ENCODE data around the gene SEMA4D. TPM values are rescaled to one million over a fixed set of nuclear protein-coding genes. Genes with fewer than 3 reads are reported as not detected.

SEMA4D gene
- total RNA-seq, 1 donor from 2014 or later = 55.4 TPM

DNA sequence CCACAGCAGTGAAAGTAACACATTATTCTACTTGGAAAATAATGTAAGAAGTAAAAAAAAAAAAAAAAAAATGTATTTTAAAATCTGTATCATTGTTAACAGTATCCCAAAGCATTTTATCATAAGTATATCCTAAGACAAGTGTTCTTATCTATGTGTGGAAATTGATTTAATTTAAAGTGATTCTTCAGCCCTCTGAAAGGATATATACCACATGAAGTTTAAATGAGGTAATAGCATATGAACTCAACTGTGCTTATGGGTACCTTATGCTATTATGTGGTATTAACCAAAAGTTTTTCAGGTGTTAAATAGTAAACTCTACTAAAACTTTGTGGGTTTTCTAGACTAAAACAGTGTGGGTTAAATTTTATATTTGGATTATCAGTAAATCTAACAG, 182.4 kb downstream of the SEMA4D start:
- DNase-seq (ENCODE audit: low read depth) = no peak

DNA sequence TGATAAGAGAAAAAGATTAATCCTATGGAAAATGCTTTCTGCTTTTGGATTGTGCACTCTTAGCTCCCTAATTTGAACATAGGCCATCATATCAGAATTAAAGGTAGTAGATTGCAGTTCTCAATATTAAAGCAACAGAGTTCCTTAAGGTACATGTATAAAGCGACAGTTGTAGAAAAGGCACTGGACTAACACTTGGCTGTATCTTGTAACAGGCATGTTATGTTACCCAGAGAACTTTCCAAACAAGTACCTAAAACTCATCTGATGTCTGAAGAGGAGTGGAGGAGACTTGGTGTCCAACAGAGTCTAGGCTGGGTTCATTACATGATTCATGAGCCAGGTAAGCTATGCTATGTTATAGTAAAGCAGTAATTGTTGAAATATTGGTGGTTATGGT, 183.0 kb downstream of the SEMA4D start:
- no peak for DNase-seq (ENCODE audit: low read depth)

DNA sequence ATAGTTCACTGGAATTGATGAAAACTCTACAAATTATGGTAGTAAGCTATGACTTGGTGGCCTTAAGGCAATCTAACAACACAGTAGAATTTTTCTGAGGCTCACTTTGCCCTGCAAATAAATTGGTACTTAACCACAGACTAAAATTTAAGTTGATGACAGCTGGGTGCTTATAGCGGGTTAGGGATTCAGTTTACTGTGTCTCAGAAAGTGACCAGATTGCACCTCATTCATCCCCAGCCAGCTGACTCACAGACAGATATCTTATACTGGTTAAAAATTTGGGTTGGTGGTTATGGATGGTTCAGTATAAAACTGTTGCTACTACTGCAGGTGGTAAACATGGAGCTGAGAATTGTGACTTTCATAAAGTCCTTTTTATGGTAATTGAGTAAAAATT, 184.1 kb downstream of the SEMA4D start:
- DNase-seq (ENCODE audit: low read depth) = no peak

DNA sequence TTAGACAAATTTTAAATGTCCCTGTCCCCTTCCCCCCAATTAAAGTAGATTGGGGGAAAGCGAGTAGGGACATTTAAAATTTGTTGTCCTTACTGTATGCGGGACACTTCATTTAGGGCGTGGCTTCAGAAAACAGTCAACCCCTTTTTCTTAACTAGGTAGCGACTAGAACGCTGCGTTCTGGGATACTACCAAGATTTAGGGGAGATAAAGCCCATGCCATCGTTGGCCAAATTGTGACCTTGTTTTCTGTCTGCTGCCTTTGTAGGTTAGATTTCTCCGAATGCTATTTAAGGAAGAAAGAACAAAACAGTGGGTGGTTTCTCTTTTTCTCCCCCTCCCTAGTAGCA, 185.7 kb downstream of the SEMA4D start:
- peak; percentile 34 for DNase-seq (ENCODE audit: low read depth)

DNA sequence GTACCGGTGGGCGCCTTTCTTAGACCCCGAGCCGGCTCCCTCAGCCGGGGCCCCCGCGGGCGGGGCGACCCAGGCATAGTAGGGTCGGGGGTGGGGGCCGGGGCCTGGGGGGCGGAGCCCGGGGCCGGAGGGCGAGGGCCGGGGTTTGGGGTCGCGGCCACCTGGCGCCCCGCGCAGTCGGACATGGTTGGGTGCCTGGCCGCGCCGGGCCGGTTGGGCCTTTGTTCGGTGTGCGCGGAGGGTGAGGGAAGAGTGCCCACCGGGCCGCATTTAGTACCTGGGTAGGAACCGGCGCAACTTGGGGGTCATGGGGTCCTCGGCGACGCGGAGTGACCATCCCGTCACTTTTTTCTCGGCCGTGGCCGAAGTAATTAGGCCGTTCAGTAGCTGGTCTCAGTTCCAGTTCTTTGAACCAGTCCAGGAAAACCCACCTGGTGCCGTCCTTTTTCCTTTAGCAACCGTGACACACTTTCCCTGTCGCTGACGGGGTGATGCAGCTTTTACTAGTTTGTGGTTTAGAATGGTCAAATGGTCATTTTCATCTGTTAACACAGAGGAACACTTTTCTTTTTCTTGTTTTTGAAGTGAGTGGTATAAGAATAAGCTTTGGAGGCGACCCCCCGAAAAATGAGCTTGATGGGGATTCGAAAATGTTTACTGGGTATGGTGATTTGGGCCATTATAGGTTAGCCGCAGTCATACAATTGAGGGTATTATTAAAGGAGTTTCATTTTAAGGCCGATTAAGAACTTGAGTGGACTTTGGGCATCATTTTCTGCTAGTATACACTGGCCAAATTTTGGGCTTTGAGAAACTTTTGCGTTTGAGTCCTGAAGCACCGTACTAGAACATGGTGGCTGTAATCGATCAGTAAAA, 186.3 kb downstream of the SEMA4D start:
- no peak for DNase-seq (ENCODE audit: low read depth)

Other genes with a start within 250 kb of the SEMA4D start
- 69.7 and 208 TPM in 2 replicates for gene CKS2, start 186.9 kb downstream of the SEMA4D start, total RNA-seq
- gene SECISBP2, start 179.6 kb downstream of the SEMA4D start, total RNA-seq = 23.8 and 41.0 TPM in 2 replicates
- 0.20 TPM in 1 of 2 replicates, not detected in the other for gene GADD45G, start 106.9 kb upstream of the SEMA4D start, total RNA-seq

All from renal cortical epithelial cell (primary cell).